PC-9 (cell line): ENCODE data around the gene NFASC. TPM values are rescaled to one million over a fixed set of nuclear protein-coding genes. Genes with fewer than 3 reads are reported as not detected.

Source experiments
- BruUV-seq: library from RNA; stranded (reverse); fragments of 400-500 nt; replicated peaks from 2 replicates; lab custom pipeline; 2021; lab: Mats Ljungman, UMichigan
- CTCF ChIA-PET: fragments of 300-600 bp; sonication (Branson Sonifier 250); formaldehyde crosslinking; loops from one replicate; lab custom pipeline; 2022; ENCODE audit warnings: antibody characterized with exemption; lab: Charles Lee
- POLR2A ChIA-PET: fragments of 300-600 bp; sonication (Branson Sonifier 250); formaldehyde crosslinking; loops from one replicate; lab custom pipeline; 2022; ENCODE audit warnings: antibody characterized with exemption; ENCODE audit not compliant: unreplicated experiment; lab: Charles Lee
- DNase-seq, 2 experiments: peaks; one replicate each; pipeline versions ENCODE4 v3.0.0 to v3.0.0-alpha.2; 2015 to 2022; ENCODE audit warnings: mixed read lengths in 1 of 2
- H2AFZ ChIP-seq: fragments of 200-600 bp; sonication (generic); 2 replicates; pipeline ENCODE4 v1.8.1; 2017; ENCODE audit warnings: antibody characterized with exemption
- H3F3A ChIP-seq: fragments of 200-600 bp; sonication (generic); 2 replicates; pipeline ENCODE4 v1.8.1; 2017; ENCODE audit warnings: antibody characterized with exemption, mild to moderate bottlenecking, low read depth; ENCODE audit not compliant: insufficient read depth
- H3K27ac ChIP-seq: fragments of 200-600 bp; sonication (generic); 2 replicates; pipeline ENCODE4 v1.6.1; 2016; ENCODE audit warnings: mixed run types
- H3K27me3 ChIP-seq: fragments of 200-600 bp; sonication (generic); 2 replicates; pipeline ENCODE4 v1.6.1; 2016; ENCODE audit warnings: low read depth, mixed run types; ENCODE audit not compliant: insufficient read depth
- H3K36me3 ChIP-seq: fragments of 200-600 bp; sonication (generic); 2 replicates; pipeline ENCODE4 v1.6.1; 2016; ENCODE audit warnings: low read depth, mixed run types
- H3K4me1 ChIP-seq: fragments of 200-600 bp; sonication (generic); replicated peaks from 2 replicates; pipeline ENCODE4 v1.6.1; 2016; ENCODE audit warnings: mixed run types; ENCODE audit not compliant: insufficient read depth
- H3K4me2 ChIP-seq: fragments of 200-600 bp; sonication (generic); 2 replicates; pipeline ENCODE4 v1.6.1; 2017; ENCODE audit warnings: mixed run types
- H3K4me3 ChIP-seq: fragments of 200-600 bp; sonication (generic); 2 replicates; pipeline ENCODE4 v1.6.1; 2016; ENCODE audit warnings: mixed run types
- H3K79me2 ChIP-seq: fragments of 200-600 bp; sonication (generic); 2 replicates; pipeline ENCODE4 v1.6.1; 2017; ENCODE audit warnings: low read depth, mixed run types
- H3K9me2 ChIP-seq: fragments of 200-600 bp; sonication (generic); 2 replicates; pipeline ENCODE4 v1.8.1; 2017; ENCODE audit warnings: mild to moderate bottlenecking; ENCODE audit not compliant: insufficient read depth
- H3K9me3 ChIP-seq: fragments of 200-600 bp; sonication (generic); 2 replicates; pipeline ENCODE4 v1.8.1; 2016; ENCODE audit warnings: low read depth; ENCODE audit not compliant: insufficient read depth
- H4K20me1 ChIP-seq: fragments of 200-600 bp; sonication (generic); 2 replicates; pipeline ENCODE4 v1.8.1; 2017; ENCODE audit not compliant: insufficient read depth
- EZH2 ChIP-seq: fragments of 200-600 bp; sonication (generic); IDR thresholded peaks from 2 replicates; pipeline ENCODE4 v1.8.0; 2017; ENCODE audit warnings: antibody characterized with exemption, low read depth
- intact Hi-C: fragments of 100-400 bp; cut with micrococcal nuclease; formaldehyde crosslinking; loops from one replicate; pipeline ENCODE4 v1.10.0; 2022; ENCODE audit not compliant: unreplicated experiment
- total RNA-seq: library from RNA; stranded (reverse); gene quantifications from 2 replicates; pipeline ENCODE4 v1.2.3, GENCODE V29; 2021
- TF ChIP-seq, protein P1 (sequence below): fragments of 200-600 bp; sonication (generic); conservative IDR thresholded peaks from 2 replicates; pipeline ENCODE4 v1.6.1; 2017; ENCODE audit warnings: mixed run types, antibody characterized with exemption, mild to moderate bottlenecking, moderate library complexity

NFASC gene
- total RNA-seq, 1 experiment from 2014 or later, result not detected

DNA sequence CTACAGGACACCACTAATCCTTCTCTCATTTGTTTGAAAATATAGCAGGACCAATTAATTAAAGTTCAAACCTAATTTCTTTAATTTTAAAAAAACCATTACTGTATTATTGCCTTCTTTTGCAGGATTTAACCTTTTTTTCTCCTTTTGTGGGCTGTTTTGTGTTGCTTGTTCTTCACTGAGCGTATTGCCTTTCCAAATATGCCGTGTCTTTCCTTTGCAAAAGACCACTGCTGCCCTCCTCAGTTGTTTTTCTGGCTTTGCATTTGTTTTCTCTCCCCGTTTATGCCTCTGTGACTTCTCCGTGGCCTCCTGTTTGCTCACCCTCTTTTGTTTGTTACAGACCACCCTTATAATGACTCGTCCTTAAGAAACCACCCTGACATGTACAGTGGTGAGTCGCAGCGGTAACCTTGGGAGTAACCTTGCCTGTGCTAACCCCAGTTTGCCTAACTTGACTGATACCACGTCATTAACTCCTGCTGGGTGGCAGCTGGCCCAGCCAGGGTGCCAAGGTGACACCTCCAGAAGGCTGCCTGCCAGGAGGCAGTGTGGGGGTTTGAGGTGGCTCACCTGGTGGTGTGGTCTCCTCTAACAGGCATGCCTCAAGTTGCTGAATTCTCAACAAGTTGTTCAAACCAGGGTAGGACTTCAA lies 91.2 kb downstream of the NFASC start:
- no peak overlapping the region for H3K4me2 ChIP-seq
- no TSS peak for BruUV-seq
- POLR2A ChIA-PET, result no interaction called here
- no peaks in the 10 kb centered on the region for H3K9me2 ChIP-seq
- no peaks in the 10 kb centered on the region for H3K79me2 ChIP-seq
- H3K9me3 ChIP-seq, result no peaks in the 10 kb centered on the region
- TF ChIP-seq EZH2, result no peak
- TF ChIP-seq, protein P1, sequence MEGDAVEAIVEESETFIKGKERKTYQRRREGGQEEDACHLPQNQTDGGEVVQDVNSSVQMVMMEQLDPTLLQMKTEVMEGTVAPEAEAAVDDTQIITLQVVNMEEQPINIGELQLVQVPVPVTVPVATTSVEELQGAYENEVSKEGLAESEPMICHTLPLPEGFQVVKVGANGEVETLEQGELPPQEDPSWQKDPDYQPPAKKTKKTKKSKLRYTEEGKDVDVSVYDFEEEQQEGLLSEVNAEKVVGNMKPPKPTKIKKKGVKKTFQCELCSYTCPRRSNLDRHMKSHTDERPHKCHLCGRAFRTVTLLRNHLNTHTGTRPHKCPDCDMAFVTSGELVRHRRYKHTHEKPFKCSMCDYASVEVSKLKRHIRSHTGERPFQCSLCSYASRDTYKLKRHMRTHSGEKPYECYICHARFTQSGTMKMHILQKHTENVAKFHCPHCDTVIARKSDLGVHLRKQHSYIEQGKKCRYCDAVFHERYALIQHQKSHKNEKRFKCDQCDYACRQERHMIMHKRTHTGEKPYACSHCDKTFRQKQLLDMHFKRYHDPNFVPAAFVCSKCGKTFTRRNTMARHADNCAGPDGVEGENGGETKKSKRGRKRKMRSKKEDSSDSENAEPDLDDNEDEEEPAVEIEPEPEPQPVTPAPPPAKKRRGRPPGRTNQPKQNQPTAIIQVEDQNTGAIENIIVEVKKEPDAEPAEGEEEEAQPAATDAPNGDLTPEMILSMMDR, result no peak
- no peak overlapping the region; the same call in 1 of the 2 replicates for H2AFZ ChIP-seq
- no peak for DNase-seq
- H3K4me3 ChIP-seq, result no peak overlapping the region
- H3K27me3 ChIP-seq, result peaks cover 100% of the 10 kb centered on the region
- no peaks in the 10 kb centered on the region for H3F3A ChIP-seq
- H3K36me3 ChIP-seq, result no peaks in the 10 kb centered on the region
- H3K4me1 ChIP-seq, result no peaks in the 10 kb centered on the region
- no peak overlapping the region for H3K27ac ChIP-seq
- intact Hi-C loops, result no loop called here
- H4K20me1 ChIP-seq, result no peaks in the 10 kb centered on the region
- CTCF ChIA-PET, result no interaction called here

DNA sequence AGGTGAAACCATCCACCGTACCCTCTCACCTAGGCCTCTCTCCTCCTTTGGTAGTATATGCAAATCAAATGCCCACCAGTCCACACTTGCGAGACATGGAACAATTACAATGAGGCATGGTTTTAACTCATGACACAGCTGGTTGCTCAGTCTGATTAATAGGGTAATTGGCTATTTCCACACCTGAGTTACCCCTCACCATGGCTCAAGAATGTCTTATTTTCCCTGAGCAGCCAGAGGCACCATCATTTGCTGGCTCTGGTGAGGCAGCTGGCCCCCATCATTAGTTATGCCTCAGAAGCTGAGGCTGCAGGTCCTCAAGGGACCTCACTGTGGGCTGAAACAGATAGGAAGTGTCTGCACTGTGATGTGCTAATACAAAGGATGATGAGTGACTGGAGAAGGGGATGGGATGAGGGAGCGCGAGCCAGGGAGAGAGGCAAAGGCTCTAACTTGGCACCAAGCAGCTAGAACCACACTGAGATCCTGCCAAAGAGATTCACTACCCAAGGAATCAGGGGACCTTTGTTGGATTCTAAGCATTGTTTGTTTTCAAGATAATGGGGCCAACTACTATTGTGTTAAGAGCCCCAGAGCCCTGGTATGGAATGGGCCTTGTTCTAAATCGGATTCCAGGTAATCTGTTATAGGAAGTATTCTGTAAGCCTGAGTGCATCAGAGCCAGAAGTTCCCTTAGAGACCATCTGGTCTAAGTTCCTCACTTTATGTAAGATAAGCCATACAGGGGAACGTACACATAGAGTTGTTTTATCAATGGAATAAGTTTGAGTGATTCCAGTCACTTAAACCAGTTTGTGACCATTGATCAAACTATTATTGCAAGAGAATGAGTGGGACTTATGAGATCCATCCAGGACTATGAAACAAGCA lies 92.3 kb downstream of the NFASC start:
- BruUV-seq, result no TSS peak
- Histone ChIP-seq H4K20me1 (no peaks in the 10 kb centered on the region), H3K9me2 (no peaks in the 10 kb centered on the region), H3K4me2 (no peak overlapping the region), H3K27ac (no peak overlapping the region), H3K4me1 (no peaks in the 10 kb centered on the region), H2AFZ (no peak overlapping the region), H3F3A (no peaks in the 10 kb centered on the region), H3K9me3 (no peaks in the 10 kb centered on the region), H3K79me2 (no peaks in the 10 kb centered on the region), H3K4me3 (no peak overlapping the region), H3K27me3 (peaks cover 100% of the 10 kb centered on the region), H3K36me3 (no peaks in the 10 kb centered on the region)
- DNase-seq, result no peak
- ChIA-PET POLR2A (no interaction called here), CTCF (no interaction called here)
- intact Hi-C loops, result no loop called here
- TF ChIP-seq, protein P1, result no peak
- no peak for TF ChIP-seq EZH2

DNA sequence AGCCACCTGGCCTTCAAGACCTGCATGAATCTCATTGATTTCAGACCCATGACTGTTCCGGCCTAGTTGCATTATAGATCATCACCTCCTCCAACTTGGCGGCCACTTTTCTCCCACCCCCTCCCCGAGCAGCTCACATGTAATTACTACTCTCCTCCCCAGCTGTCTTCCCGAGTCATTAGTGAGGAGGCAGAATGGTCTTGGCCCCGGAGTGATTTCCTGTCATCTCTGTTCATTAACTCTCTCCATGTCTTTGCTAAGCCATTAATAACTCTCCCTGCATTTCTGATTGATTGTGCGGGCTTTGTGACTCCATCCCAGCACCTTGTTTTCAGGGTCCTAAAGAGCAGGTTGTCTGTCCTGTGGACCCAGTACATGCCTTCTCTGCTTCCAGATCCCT lies 96.8 kb downstream of the NFASC start:
- H3K27me3 ChIP-seq, result peaks cover 90% of the 10 kb centered on the region
- no peak for DNase-seq
- no peaks in the 10 kb centered on the region for H3F3A ChIP-seq
- ChIA-PET POLR2A (no interaction called here), CTCF (no interaction called here)
- H3K9me3 ChIP-seq, result no peaks in the 10 kb centered on the region
- no peaks in the 10 kb centered on the region for H3K9me2 ChIP-seq
- TF ChIP-seq, protein P1, result no peak
- TF ChIP-seq EZH2, result no peak
- H3K36me3 ChIP-seq, result no peaks in the 10 kb centered on the region
- BruUV-seq, result no TSS peak
- intact Hi-C loops, result no loop called here
- H3K4me2 ChIP-seq, result no peak overlapping the region
- H3K79me2 ChIP-seq, result no peaks in the 10 kb centered on the region
- H2AFZ ChIP-seq, result no peak overlapping the region
- no peaks in the 10 kb centered on the region for H4K20me1 ChIP-seq
- no peaks in the 10 kb centered on the region for H3K4me1 ChIP-seq
- no peak overlapping the region for H3K27ac ChIP-seq
- H3K4me3 ChIP-seq, result no peak overlapping the region
